ENCODE data around the gene GH1.

GH1 gene

DNA sequence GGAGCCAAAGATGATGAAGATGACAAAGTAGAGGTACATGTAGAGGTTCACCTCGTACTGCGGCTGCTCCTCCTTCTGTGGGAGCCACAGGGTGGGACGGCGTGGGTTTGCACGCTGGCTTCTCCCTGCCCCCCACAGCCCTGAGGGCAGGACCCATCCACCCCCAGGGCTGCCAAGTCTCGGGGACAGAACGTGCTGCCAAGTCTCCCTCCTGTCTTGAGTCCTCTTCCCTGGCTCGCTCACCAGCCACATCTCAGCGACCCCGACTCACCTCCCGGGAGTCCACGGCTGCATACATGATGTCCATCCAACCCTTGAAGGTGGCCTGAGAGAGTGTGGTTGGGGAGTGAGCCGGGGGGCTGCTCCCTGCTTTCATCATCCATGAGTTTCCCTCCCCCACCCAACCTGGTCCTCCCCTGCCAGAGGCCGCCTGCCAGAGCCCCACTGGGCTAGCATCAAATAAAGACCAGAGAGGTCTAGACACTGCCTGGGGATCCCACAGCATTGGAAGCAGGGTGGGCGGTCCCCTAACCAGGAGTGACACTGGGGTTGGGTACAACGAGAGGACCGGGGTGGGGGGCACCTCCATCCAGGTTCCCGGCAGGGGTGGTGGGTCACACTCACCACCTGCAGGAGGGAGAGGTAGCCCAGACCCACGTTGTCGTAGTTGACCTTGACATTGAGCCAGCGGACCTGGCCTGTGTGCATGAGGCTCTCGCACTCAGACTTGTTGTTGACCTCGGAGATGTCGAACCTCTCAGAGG lies 26.3 kb upstream of the GH1 start:
- DNase-seq: no peak

DNA sequence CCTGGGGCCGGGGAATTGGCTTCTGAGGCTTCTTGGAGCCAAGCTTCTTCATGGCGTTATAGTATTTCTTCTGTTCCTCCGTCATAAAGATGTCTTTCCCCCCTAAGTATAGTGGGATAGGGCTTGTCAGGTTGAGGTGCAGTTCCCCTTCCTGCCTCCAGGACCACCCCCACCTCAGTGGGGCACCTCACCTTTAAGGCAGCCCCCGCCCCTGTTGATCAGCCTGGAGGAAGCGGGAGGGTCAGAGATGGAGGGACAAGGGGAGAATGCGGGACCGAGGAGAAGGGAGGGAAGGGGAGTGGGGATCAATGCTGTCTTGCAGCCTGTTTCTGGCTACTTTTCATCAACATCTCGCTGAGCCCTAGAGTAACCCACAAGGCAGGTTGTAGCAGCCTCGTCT lies 25.1 kb upstream of the GH1 start:
- no peak for DNase-seq

DNA sequence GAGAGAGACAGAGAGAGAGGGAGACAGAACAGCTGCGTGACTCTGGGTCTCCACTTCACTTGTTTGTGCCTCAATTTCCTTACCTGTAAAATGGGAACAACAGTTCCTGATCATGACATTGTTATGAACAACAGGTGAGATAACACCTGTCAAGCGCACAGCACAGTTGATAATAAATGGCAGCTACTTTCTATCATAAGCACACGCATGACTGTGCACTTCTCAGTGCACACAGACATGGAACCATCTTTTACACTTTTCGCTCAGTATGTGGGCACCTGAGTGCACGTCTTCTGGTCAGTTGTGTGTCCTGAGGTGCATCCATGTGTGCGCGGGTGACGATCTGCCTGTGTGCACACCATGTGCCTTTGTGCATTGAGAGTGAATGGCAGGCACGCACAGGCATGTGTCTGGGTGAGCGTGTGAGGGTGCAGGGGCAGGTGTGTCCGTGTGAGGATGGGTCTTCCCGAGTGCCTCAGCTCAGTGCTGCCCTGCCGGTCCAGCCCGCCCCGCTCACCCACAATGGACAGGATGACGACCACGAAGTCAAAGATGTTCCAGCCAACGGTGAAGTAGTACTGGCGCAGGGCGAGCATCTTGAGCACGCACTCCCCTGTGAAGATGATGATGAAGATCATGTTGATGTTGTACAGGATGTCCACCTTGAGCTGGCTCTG lies 23.8 kb upstream of the GH1 start:
- DNase-seq: no peak

DNA sequence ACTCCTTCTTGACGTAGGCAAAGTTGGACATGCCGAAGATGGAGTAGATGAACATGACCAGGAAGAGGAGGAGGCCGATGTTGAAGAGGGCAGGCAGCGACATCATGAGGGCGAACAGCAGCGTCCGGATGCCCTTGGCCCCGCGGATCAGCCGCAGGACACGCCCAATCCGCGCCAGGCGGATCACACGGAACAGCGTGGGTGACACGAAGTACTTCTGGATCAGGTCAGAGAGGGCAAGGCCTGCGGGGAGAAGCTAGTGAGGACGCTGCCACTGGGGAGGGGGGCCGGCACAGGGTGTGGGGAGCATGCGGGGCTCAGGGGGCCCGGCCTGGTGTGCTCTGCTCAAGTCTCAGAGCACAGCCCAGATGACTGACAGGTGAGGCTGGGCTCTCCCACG lies 23.1 kb upstream of the GH1 start:
- DNase-seq: no peak

DNA sequence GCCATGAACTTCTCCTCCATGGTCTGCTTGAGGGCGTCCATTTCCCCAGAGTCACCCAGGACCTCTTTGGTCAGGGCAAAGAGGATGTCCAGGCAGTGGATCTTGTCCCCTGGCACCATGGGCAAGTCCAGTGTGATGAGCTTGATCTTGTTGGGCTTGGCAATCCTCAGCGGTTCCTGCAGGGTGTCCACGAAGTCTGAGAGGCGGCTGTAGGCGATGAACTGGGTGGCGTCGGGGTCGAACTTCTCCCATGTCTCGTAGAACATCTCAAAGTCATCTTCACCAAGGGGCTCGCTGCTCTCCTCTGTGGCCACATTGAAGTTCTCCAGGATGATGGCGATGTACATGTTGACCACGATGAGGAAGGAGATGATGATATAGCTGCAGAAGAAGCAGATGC lies 22.5 kb upstream of the GH1 start:
- DNase-seq: no peak

DNA sequence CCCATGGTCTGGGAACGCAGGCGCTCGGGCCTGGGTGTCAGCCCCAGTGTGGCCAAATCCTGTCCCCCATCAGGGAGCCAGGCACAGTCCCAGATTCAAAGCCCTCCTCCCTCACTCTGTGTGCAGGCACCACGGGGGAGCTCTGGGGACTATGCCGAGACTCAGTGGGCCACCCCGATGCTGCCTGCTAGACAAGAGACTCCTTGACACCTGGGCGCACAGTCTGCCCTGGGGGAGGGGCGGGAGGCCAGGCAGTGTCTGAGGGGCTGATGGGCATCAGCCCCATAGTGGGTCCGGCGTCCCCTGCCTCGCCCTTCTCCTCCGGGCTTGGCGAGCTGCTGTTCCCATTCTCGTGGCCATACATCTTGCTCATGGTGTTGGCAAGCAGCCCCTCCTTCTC lies 21.9 kb upstream of the GH1 start:
- no peak for DNase-seq

DNA sequence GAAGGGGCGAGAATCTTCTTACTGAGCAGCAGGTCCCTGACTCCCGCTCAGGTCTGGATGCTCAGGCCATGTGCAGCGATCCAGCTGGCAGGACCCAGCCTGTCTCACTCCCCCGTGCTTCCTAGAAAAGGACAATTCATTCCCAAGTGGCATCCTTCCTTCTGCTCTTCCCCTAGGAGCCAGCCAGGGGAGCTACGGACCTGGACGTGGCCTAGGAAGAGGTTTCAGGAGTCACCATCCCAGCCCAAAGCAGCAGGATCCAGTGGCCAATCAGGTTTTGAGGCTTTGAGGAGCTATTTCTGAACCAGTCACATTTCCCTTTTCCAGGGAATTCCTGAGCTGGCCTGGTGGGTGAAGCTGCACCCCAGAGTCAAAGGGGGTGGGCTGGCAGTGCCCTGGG lies 21.2 kb upstream of the GH1 start:
- no peak for DNase-seq

DNA sequence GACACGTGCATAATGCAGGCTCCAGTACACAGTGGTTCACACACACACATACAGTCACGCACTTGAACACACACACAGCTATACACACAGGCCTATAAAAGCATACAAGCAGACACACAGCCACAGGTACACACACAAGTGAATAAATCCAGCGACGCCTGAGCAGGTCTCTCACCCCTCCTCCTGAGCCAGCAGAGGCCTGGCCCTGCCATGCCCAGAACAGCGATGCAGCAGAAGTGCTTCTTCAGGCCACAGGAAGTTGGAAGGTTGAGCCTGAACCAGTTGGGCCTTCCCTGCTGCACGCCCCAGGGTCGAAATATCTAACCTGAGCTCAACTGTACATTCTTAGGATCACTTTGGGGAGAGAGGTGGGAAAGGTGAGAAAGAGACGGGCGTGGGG lies 20.8 kb upstream of the GH1 start:
- no peak for DNase-seq

DNA sequence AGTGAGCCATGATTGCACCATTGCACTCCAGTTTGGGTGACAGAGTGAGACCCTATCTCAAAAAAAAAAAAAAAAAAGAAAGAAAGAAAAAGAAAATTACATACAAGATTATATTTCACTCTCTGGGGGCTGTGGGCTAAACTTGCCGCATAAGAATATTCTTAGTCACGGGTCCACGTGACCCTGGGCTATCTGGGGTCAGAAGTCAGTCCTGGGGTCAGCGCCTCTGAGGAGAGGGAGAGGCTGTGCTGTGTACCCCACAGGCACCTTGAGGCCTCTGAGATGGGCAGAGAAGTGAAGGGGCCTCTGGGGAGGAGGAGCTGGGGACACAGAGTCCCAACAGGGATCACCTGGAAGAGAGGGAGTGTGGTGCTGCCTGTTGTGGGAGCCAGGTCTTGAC lies 19.3 kb upstream of the GH1 start:
- DNase-seq: no peak

DNA sequence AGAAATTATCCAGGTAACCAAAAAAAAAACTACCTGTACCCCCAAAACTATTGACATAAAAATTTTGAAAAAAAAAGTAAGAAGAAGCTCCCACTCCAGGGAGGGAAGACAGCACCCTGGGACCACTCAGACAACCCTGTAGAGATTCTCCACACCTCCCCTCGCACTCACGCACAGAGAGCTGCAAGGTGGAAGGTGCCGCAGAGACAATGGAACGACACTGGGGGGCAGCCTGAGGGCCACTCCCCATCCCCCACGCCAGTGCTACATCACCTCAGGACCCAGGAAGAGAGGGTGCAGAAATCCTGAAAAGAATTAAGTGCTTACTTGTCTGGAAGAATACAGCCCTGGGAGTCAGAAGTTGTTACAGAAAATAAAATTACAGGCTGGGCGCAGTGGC lies 18.7 kb upstream of the GH1 start:
- DNase-seq: no peak

DNA sequence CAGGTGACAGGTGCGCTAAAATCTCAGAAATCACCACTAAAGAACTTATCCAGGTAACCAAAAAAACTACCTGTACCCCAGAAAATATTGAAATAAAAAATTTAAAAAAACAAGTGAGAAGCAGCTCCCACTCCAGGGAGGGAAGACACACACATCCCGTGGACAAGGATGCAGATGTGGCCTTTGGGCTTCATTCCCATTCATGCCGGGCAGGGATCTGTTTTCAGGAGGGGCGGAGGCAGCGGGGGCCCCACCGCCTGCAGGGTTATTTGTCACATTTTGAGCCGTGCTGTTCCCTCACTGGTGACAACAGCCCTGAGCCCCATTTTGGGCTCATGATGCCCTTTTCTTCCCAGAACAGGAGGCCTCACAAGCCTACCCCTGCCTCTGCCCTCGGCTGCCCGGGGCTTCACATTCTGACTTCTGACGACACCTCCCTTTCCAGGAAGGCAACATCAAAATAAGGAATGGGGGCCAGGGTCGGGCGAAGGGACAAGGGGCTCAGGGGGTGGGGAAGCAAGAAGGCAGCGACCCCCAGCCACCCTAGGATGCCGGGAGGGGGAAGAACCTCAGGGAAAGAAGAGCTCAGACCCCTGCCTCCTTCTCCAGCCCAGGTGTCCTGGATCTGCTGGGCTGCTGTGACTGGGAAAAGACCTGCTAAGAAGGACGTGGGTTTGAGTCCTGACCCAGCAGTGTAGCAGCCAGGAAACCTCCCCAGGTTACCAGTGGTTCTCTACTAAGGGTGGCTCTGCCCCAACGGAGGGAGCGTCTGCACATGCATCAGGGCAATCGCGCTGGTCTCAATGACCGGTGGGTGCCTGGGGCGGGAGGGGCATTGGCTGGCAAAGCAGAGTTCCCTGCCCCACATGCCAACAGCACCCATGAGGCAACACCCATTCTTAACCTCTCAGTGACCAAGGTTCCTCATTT lies 15.8 kb upstream of the GH1 start:
- peak in 1 of 2 experiments; percentile 22 for DNase-seq

DNA sequence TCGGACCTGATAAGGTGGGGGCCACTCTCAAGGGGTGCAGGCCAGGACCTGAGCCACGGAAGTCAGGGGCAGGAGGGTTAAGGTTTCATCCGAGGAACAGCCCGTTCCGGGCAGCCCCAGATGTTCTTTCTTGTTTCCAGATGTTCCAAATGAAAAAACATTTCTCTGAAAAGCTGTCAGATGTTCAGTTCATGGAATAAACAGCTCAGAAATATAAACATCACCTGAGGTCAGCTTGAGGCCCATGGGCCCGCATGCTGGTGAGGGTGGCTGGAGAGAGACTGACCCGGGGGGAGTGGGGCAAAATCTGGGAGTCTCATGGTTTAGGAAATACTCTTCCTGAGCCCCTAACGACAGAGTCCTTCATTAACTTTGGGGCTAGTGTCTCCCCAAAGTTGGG lies 15.0 kb upstream of the GH1 start:
- DNase-seq: no peak

DNA sequence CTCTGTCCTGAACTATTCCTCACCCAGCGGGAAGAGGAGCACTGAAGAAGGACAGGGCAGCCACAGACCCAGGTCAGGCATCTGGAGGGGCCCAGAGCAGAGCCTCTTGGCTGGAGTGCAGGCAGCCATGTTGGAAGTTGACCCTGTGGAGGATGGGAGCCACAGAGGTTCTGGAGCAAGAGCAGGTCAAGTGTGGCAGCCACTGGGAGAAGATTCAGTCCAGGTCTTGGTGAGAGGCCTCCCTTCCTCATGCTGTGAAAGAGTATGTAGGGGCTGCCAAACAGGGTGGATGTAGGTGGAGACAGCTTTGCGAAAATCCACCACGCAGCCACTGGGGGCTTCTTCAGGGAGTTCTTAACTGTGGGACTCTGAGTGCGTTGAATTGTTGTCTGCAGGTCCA lies 14.1 kb upstream of the GH1 start:
- DNase-seq: no peak

DNA sequence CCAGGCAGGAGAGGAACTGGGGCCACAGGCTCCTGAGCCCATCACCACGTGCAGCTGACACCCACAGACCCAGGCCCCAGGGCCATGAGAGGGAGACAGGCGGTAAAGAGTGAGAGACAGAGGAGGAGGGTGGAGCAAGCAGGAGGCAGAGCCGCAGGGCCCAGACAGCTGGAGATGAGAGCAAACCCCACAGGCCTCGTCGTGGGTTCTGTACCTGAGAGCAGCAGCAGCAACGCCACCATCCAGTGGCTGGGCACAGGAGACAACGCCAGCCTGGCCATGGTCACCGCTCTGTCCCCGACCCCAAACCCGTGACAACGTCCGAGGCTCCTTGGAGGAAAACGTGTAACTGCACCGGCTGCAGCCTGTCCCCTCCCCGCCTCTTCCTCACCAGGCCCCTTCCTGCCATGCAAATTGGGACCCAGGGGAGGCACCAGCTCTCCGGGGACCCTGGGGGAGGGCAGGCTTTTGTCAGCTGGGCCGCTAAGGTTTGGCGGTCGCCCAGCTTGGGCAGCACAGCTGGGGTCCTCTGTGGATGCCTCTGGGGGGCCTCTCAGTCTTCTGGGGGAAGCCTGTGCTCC lies 13.4 kb upstream of the GH1 start, which contains the start of gene CD79B:
Gene CD79B (minus strand): TSS at position 351 of the 581 bp plus-strand sequence. CDS start 70 bp downstream, at position 281.
- DNase-seq: peak; percentile 15 to 46

DNA sequence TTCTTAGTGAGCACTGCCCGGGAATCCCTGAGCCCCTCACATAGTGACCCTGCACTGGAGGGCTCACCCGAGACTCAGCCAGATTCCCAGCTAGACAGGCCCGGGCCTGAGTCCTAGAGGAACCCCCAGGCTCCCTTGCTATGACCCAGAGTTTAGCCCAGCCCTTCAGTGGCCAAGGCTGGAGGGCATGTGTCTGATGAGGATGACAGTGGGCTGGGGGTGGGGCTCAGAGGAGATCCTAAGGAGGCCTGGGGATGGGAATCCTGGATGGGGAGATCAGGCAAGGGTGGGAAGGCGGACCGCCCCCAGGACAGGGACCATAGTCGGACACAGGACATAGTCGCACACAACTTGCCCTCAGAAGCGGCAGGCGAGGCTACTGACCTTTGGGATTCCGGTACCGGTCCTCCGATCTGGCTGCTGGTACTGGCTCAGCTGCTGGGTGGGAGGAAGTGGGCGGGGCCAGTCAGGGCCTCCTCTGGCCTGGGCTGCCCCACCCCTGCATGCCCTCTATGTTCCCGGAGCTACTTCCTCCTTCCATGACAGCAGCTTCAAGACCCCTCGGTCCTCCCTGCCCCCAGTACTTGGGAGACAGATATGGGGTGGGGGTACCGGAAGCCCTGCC lies 12.4 kb upstream of the GH1 start:
- DNase-seq: peak; percentile 48 to 58

DNA sequence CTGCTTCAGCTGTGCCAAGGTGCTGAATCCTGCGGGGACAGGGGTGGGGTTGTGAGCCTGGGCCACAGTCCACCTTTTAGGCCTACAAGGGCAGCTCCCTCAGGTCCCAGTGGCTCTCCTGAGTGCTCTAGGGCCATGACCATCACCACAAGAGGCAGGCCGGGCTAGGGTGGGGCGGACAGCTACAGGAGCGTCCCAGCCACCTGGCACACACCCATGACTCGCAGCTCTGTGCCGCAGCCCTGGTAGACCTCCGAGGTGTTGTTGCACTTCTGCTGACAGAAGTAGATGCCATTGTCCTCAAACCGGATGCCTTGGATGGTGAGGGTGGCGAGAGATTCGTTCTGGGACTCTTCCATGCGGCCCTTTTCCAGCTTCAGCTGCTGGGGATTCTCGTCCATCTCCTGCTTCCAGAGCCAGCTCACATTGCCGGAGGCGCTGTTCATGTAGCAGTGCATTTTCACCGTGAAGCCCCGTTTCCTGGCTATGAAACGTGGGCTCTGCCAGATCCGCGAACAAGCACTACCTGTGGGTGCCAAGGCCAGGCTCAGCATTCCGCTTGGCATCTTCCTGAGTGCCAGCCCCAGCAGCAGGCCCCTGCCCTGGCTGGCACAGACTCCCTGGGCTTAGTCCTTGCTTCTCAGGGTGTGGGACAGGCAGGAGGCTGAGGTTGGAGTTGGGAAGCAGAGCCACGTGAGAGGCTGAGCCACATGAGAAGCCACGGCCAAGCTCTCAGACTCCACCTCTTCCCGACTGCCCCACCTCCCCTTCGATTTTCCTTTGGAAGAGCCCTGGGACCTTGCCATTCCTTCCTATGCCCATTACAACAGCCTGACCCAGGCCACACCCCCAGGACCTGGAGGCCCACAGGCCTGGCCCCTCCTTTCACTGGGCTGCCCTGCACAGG lies 11.5 kb upstream of the GH1 start:
- DNase-seq: no peak

DNA sequence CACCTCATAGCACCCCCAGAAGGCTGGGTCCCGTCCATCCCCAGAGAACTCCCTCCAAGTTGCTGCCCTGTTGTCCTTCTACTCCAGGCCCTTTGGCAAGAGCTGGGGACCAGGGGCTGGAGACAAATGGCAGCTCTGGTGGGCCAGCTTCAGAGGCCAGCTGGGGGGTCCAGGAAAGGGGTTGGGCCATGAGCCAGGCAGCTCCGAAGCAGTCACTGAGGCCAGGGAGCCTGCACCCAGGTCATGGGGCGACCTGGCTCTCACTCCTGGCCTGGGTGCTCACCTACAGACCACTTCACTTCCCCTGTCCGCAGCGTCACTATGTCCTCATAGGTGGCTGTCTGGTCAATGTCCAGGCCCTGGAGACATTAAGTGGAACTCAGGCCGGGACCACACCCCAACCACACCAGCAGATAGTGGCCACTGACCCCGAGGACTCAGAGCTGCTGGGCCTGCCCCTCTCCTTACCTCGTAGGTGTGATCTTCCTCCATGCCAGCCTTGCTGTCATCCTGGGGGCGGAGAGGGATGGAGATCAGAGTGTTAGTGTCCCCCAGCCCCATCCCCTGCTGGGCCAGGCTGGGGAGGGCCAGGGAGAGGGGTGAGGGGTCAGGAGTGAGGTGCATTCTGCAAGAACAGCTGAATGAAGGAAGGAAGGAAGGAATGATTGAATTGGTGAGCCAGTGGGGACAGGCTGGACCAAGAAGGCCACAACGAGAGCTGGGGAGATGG lies 10.5 kb upstream of the GH1 start:
- no peak for DNase-seq

DNA sequence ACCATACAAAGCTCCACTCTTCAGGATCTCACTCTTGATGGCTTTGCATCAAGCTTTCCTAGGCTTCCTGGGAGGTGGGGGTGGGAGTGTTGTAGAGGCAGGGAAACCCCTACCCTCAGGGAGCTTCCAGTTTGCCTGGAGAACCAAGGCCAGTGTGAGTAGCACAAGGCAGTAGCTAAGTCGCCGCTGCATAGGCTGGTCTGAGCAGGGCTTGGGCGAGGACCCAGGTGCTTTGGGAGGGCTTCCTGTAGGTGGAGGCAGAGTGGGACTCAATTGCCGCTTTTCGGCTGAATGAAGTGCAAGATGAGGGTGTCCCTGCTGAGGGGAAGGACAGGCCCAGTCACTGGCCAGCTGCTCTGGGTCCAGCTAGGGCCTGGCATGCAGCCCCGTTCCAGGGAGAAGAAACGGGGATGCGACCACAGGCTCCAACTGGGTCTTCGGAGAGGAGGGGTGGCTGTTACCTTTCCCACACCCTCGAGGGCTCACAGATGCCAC lies 9.6 kb upstream of the GH1 start:
- DNase-seq: no peak

DNA sequence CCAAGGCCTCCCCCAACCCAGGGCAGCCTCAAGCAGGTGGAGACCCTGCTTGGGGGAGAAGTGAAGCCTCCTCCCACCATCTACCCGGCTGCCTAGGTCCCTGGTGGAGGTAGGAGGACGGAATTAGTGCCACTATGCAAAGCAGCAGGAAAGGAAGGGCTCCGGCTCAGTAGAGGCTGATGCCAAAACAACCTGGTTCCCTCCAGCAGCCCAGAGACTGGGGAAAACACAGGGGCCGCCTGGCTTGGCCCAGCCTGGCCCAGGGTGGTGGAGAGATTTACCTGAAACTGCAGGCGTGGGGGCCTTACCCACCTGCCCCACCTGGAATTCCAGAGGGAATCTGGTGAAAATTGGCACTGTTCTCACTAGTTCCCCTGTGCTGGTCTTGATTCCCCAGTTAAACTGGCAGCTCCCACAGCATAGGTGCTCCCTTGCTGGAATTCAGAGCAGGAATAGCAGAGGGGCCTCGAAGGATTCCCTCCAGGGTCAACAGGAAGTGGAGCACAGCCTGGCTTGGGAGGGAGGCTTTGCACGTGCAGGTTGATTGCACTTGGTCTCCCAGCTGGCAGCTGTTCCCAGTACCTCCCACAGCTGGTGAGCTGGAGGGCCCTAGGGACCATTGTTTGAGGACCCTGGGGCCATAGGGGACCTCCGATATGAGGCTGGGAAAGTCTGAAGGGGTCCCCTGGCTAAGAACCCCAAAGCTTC lies 9.0 kb upstream of the GH1 start:
- DNase-seq: no peak

DNA sequence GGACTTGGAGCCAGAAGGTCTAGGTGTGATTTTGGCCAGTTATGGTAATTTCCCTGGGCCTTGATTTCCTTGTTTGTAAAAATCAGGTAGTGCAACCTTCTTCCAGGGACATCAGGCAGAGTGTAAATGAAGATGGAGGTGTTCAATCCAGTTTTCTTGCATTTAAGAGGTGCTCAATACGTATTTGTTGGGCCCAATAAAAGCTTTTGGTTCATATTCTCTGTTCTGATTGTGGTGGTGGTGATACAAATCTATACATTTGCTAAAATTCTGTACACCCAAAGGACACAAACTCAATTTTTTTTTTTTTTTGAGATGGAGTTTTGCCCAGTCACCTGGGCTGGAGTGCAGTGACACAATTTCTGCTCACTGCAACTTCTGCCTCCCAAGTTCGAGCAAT lies 7.5 kb upstream of the GH1 start:
- DNase-seq: no peak

All from Kasumi-1 (cell line).